Ovary (tissue), 9 donors: ENCODE measurements around the gene BABAM2. TPM values are rescaled to one million over a fixed set of nuclear protein-coding genes. Genes with fewer than 3 reads are reported as not detected.

ENCODE experiments used
- DNase-seq, 5 donors: peaks; one replicate each; pipeline ENCODE4 v3.0.0-alpha.2; 2019 to 2020
- H3K27ac ChIP-seq, 2 donors: fragments of 200-600 bp; one replicate each; pipeline versions ENCODE4 v1.5.1 to v1.8.0; 2019 to 2022
- H3K27me3 ChIP-seq: fragments of 200-600 bp; one replicate; pipeline ENCODE4 v1.8.0; 2022
- H3K36me3 ChIP-seq: fragments of 200-600 bp; sonication (generic); one replicate; pipeline ENCODE4 v1.5.1; 2019
- H3K4me1 ChIP-seq: one replicate; pipeline ENCODE4 v1.8.1; 2013; ENCODE audit warnings: mild to moderate bottlenecking, moderate library complexity; ENCODE audit not compliant: insufficient read depth
- H3K4me3 ChIP-seq: fragments of 200-600 bp; sonication (generic); one replicate; pipeline ENCODE4 v1.5.1; 2017
- H3K9me3 ChIP-seq, 2 donors: fragments of 200-600 bp in 1 of 2; sonication (generic) in 1 of 2; one replicate each; pipeline versions ENCODE4 v1.5.1 to v1.8.1; 2013 to 2019; ENCODE audit warnings: mild to moderate bottlenecking in 1 of 2, moderate library complexity in 1 of 2
- EP300 ChIP-seq: sonication (generic); formaldehyde crosslinking; IDR thresholded peaks from one replicate; pipeline ENCODE4 v1.6.1; 2017; ENCODE audit warnings: antibody characterized with exemption
- POLR2A ChIP-seq: fragments of 450-650 bp; IDR thresholded peaks from one replicate; pipeline ENCODE4 v1.6.1; 2017; ENCODE audit warnings: antibody characterized with exemption, mild to moderate bottlenecking, moderate library complexity
- WGBS, 3 donors: extraction: QIAGEN DNeasy Blood & Tissue Kit in 1 of 3; methylation state at CpG; one replicate each; pipeline versions ENCODE4 v1.1.5 to v1.1.7; 2013 to 2017; 5-methylcytosine and 5-hydroxymethylcytosine counted together
- intact Hi-C, 4 donors: fragments of 100-400 bp; cut with DNase I; formaldehyde crosslinking; loops; one replicate each; pipeline versions ENCODE4 v1.11.0 to v1.15.1; 2022 to 2023
- polyA plus RNA-seq, 2 donors: library from polyadenylated mRNA; stranded (reverse); fragments of 200-250 nt in 1 of 2; fragments of 350-450 nt in 1 of 2; fragmentation: Illumina TruSeq in 1 of 2; extraction: RNeasy Lipid Tissue Mini Kit (QIAGEN cat#74804) in 1 of 2; gene quantifications; one replicate each; pipeline ENCODE4 v1.2.3, GENCODE V29; 2013 to 2014
- total RNA-seq, 7 donors: library from RNA; depleted of rRNA in 2 of 7; stranded (reverse); fragments of >200 nt in 2 of 7; fragmentation: NEBNext Ultra II Directional in 3 of 7; extraction: Animal tissue kit (Norgen Biotek cat#: 25700) in 3 of 7; gene quantifications; one replicate each; pipeline versions ENCODE4 v1.1.0 to v1.2.4, GENCODE V29; 2016 to 2023
- TF ChIP-seq, protein P1 (sequence below), 3 donors: fragments of 450-650 bp in 2 of 3; fragments of 200-600 bp in 1 of 3; IDR thresholded peaks; one replicate each; pipeline versions ENCODE4 v1.5.1 to v1.8.0; 2016 to 2022; ENCODE audit warnings: antibody characterized with exemption in 3 of 3, mild to moderate bottlenecking in 1 of 3
- donor health status: DM: no; HTN: no; CAD: no; lungs with moderate emphysema.
- donor health status: DM: no; HTN: no; CAD: no.
- donor health status: Bipolar disorder and iron deficiency.
- donor health status: DM: yes; HTN: yes; CAD: no.
- donor health status: DM: no; HTN: no; CAD: no.
- donor health status: DM: yes; HTN: yes; CAD: no.

BABAM2 gene
- total and polyA plus RNA-seq, 9 donors: 22.0 to 96.7 (median 46.8) TPM

DNA sequence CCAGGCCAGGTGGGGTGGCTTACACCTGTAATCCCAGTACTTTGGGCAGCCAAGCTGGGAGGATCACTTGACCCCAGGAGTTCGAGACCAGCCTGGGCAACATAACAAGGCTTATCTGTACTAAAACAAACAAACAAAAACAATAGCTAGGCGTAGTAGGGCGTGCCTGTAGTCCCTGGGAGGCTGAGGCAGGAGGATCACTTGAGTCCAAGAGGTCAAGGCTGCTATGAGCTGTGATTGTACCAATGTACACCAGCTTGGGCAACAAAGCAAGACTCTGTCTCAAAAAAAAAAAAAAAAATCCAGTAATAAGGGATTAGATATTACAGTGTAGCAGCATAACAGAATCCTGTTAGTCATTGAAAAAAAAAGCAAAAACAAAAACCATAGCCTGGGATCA is 279.0 kb downstream of the BABAM2 start:
- intact Hi-C loops: loop anchor here in 1 of 4 donors (10.0 kb wide), 1 partner anchor 45 kb away; no protein-coding TSS in a partner anchor
- Histone ChIP-seq H3K4me3 (no peak overlapping the region), H3K9me3 (no peaks in the 10 kb centered on the region), H3K27ac (no peak overlapping the region), H3K36me3 (no peaks in the 10 kb centered on the region), H3K4me1 (peaks cover 4% of the 10 kb centered on the region), H3K27me3 (no peaks in the 10 kb centered on the region)
- TF ChIP-seq, protein P1, sequence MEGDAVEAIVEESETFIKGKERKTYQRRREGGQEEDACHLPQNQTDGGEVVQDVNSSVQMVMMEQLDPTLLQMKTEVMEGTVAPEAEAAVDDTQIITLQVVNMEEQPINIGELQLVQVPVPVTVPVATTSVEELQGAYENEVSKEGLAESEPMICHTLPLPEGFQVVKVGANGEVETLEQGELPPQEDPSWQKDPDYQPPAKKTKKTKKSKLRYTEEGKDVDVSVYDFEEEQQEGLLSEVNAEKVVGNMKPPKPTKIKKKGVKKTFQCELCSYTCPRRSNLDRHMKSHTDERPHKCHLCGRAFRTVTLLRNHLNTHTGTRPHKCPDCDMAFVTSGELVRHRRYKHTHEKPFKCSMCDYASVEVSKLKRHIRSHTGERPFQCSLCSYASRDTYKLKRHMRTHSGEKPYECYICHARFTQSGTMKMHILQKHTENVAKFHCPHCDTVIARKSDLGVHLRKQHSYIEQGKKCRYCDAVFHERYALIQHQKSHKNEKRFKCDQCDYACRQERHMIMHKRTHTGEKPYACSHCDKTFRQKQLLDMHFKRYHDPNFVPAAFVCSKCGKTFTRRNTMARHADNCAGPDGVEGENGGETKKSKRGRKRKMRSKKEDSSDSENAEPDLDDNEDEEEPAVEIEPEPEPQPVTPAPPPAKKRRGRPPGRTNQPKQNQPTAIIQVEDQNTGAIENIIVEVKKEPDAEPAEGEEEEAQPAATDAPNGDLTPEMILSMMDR (IDR thresholded peaks at IDR 0.05): no peak
- TF ChIP-seq POLR2A (no peak), EP300 (no peak)
- 63 to 84% (median 74%) methylated on average over 3 of the region's 3 CpGs for WGBS, 3 donors
- no peak for DNase-seq

DNA sequence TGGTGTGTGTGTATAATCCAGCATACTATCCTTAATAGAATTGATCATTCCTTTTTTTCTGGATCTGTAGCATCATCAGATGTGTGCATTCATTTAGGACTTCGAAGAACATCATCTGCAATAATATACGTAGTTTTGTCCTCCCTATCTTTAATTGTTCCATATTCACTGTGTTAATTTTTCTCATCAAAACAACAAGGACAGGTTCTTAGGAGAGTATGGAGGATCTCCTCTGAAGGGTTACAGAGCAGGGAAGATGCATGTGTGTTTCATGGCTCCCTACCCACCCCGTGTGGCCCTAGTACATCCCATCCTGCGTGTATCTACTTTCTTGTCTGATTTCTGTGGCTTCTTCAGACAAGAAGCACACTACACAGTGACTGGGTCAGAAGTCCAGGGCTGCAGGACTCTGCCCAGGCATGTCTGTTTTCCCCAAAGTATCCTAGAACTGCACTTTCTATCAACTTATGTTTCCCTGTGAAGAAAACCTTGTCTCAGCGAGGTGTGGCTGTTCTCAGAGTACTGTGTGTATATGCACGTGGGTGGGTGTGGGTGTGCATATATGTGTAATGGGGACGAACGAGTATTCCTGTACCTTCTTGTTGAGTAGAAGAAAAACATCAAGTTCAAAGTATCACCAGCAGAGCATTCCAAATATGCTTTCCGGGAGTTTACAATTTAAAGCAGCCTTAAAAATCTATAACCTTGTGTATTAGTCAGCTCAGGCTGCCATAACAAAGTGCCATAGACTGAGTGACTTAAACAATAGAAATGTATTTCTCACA is 281.8 kb downstream of the BABAM2 start:
- no peaks in the 10 kb centered on the region for H3K36me3 ChIP-seq
- no peaks in the 10 kb centered on the region for H3K27me3 ChIP-seq
- no peaks in the 10 kb centered on the region for H3K4me1 ChIP-seq
- no peaks in the 10 kb centered on the region for H3K9me3 ChIP-seq
- WGBS, 3 donors: 90 to 93% (median 92%) methylated on average over 9 of the region's 9 CpGs
- intact Hi-C loops: no loop called here
- DNase-seq: no peak
- no peak overlapping the region for H3K4me3 ChIP-seq
- no peak overlapping the region for H3K27ac ChIP-seq
- TF ChIP-seq, protein P1 (IDR thresholded peaks at IDR 0.05): no peak
- TF ChIP-seq EP300 (no peak), POLR2A (no peak)

DNA sequence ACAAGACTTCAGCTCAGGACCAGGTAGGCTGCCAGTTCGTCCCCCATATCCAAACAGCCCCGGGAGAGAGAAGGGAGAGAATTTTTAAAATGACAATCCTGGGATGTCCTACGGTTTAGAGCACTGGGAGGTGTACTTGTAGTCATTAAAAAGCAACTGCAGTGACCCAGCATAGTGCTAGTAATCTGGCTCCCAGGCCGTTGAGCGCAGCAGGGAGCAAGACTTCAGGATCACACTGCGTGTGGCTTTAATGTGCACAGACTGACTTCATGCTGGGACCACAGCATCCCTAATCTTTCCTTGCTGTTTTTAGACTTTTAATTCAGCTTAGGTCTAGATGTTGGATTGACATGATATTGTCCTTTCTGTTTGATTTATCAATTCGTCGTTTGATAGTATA is 282.8 kb downstream of the BABAM2 start:
- Histone ChIP-seq H3K27me3 (no peaks in the 10 kb centered on the region), H3K4me1 (no peaks in the 10 kb centered on the region), H3K4me3 (no peak overlapping the region), H3K27ac (no peak overlapping the region), H3K9me3 (no peaks in the 10 kb centered on the region), H3K36me3 (no peaks in the 10 kb centered on the region)
- 79 to 89% (median 84%) methylated on average over 8 of the region's 8 CpGs for WGBS, 3 donors
- no peak for DNase-seq
- TF ChIP-seq, protein P1 (IDR thresholded peaks at IDR 0.05): no peak
- TF ChIP-seq EP300 (no peak), POLR2A (no peak)
- intact Hi-C loops: no loop called here

DNA sequence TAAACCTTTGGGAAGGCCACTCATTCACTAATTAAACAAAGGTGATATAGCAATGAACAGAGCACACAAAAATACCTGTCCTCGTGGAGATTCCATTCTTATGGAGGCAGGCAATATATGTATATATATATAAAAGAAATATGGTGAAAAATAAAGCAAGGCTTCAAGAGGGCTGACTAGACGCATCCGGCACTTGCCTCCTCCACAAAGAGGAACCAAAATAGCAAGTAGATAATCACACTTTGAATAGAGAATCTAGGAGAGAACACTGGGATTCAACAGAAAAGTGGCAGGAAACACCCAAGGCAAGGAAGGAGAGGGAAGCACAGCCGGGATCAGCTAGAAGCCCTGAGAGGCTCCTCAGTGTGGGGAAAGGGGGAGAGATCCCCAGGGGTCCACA is 283.7 kb downstream of the BABAM2 start:
- no peak for TF ChIP-seq EP300
- TF ChIP-seq POLR2A: no peak
- TF ChIP-seq, protein P1 (IDR thresholded peaks at IDR 0.05): no peak
- Histone ChIP-seq H3K27ac (no peak overlapping the region), H3K9me3 (no peaks in the 10 kb centered on the region), H3K4me3 (no peak overlapping the region), H3K27me3 (no peaks in the 10 kb centered on the region), H3K4me1 (no peaks in the 10 kb centered on the region), H3K36me3 (no peaks in the 10 kb centered on the region)
- no peak for DNase-seq
- WGBS, 3 donors: 94 to 95% (median 94%) methylated on average over 4 of the region's 4 CpGs
- intact Hi-C loops: no loop called here
